Measurements from ENCODE around the gene MAP10.

The MAP10 gene

GRCh38 chr1:232786845-232787455, 18.3 kb upstream of the MAP10 start:
- Histone ChIP-seq H3K4me1 (ENCODE audit: low read length) (no peaks in the 10 kb centered on the region), H3K9me3 (replicated peaks; ENCODE audit: insufficient read depth, low read length) (no peaks in the 10 kb centered on the region), H3K9ac (ENCODE audit: low read length) (no peak overlapping the region), H3K36me3 (replicated peaks; ENCODE audit: insufficient read depth, low read length) (no peaks in the 10 kb centered on the region), H3K79me2 (ENCODE audit: low read length) (no peaks in the 10 kb centered on the region), H3F3A (ENCODE audit: insufficient read depth, low read length) (no peaks in the 10 kb centered on the region), H3K4me2 (ENCODE audit: low read depth, low read length) (no peak overlapping the region), H3K27ac (ENCODE audit: low read length) (no peak overlapping the region), H3K27me3 (replicated peaks; ENCODE audit: insufficient read depth, low read length) (no peaks in the 10 kb centered on the region), H3K4me3 (ENCODE audit: low read length) (no peak overlapping the region), H3K9me2 (replicated peaks; ENCODE audit: insufficient read depth, low read length) (no peaks in the 10 kb centered on the region), H4K20me1 (ENCODE audit: insufficient read depth, low read length) (no peaks in the 10 kb centered on the region), H2AFZ (ENCODE audit: low read length) (no peak overlapping the region)
- DNase-seq = no peak
- TF ChIP-seq EZH2 (optimal IDR thresholded peaks at IDR 0.05; ENCODE audit: low read depth, low read length) (no peak), EZH2phosphoT487 (IDR thresholded peaks at IDR 0.05; ENCODE audit: low read length) (no peak), CTCF (IDR thresholded peaks at IDR 0.05; ENCODE audit: low read length) (no peak)

- Histone ChIP-seq H3K79me2 (ENCODE audit: low read length) (no peaks in the 10 kb centered on the region), H3K4me2 (ENCODE audit: low read depth, low read length) (no peak overlapping the region), H2AFZ (ENCODE audit: low read length) (no peak overlapping the region), H3K4me1 (ENCODE audit: low read length) (no peaks in the 10 kb centered on the region), H3F3A (ENCODE audit: insufficient read depth, low read length) (no peaks in the 10 kb centered on the region), H3K9ac (ENCODE audit: low read length) (no peak overlapping the region), H3K9me2 (replicated peaks; ENCODE audit: insufficient read depth, low read length) (no peaks in the 10 kb centered on the region), H3K9me3 (replicated peaks; ENCODE audit: insufficient read depth, low read length) (no peaks in the 10 kb centered on the region), H3K4me3 (ENCODE audit: low read length) (no peak overlapping the region), H3K27ac (ENCODE audit: low read length) (no peak overlapping the region), H3K36me3 (replicated peaks; ENCODE audit: insufficient read depth, low read length) (no peaks in the 10 kb centered on the region), H3K27me3 (replicated peaks; ENCODE audit: insufficient read depth, low read length) (no peaks in the 10 kb centered on the region), H4K20me1 (ENCODE audit: insufficient read depth, low read length) (no peaks in the 10 kb centered on the region)
- DNase-seq = no peak
- TF ChIP-seq EZH2 (optimal IDR thresholded peaks at IDR 0.05; ENCODE audit: low read depth, low read length) (no peak), EZH2phosphoT487 (IDR thresholded peaks at IDR 0.05; ENCODE audit: low read length) (no peak), CTCF (IDR thresholded peaks at IDR 0.05; ENCODE audit: low read length) (no peak)
Observed at GRCh38 chr1:232788235-232788872, 16.9 kb upstream of the MAP10 start.

- H3K79me2 ChIP-seq (ENCODE audit: low read length) = no peaks in the 10 kb centered on the region
- TF ChIP-seq CTCF (IDR thresholded peaks at IDR 0.05; ENCODE audit: low read length) (no peak), EZH2 (optimal IDR thresholded peaks at IDR 0.05; ENCODE audit: low read depth, low read length) (no peak), EZH2phosphoT487 (IDR thresholded peaks at IDR 0.05; ENCODE audit: low read length) (no peak)
Observed at GRCh38 chr1:232789651-232790050, 15.6 kb upstream of the MAP10 start.

More at GRCh38 chr1:232789651-232790050, 15.6 kb upstream of the MAP10 start:
- Histone ChIP-seq H3K4me1 (ENCODE audit: low read length) (peaks cover 4% of the 10 kb centered on the region), H3K4me2 (ENCODE audit: low read depth, low read length) (no peak overlapping the region), H3K27ac (ENCODE audit: low read length) (no peak overlapping the region), H3K36me3 (replicated peaks; ENCODE audit: insufficient read depth, low read length) (no peaks in the 10 kb centered on the region), H3K27me3 (replicated peaks; ENCODE audit: insufficient read depth, low read length) (no peaks in the 10 kb centered on the region), H3K9ac (ENCODE audit: low read length) (no peak overlapping the region), H2AFZ (ENCODE audit: low read length) (no peak overlapping the region), H3K9me3 (replicated peaks; ENCODE audit: insufficient read depth, low read length) (no peaks in the 10 kb centered on the region), H4K20me1 (ENCODE audit: insufficient read depth, low read length) (no peaks in the 10 kb centered on the region), H3K9me2 (replicated peaks; ENCODE audit: insufficient read depth, low read length) (no peaks in the 10 kb centered on the region), H3F3A (ENCODE audit: insufficient read depth, low read length) (no peaks in the 10 kb centered on the region), H3K4me3 (ENCODE audit: low read length) (no peak overlapping the region)
- no peak for DNase-seq
